TTC549 (cell line): ENCODE measurements around the gene LCK.
"Not testable (repeated sequence)": the region's sequence is repeated elsewhere in the genome, so short reads cannot be mapped to it uniquely, and the experiment has no call there.

ENCODE experiments used
- FAIRE-seq: peaks from 2 replicates; lab custom pipeline; 2012; peaks lifted over from hg19 to GRCh38; lab: Jason Lieb, UNC

Gene LCK

GRCh38 chr1:32240140-32240951 is 10.7 kb upstream of the LCK start:
- no peak for FAIRE-seq

GRCh38 chr1:32241001-32241763 is 9.9 kb upstream of the LCK start:
- FAIRE-seq, result no peak

- FAIRE-seq, result no peak
These were observed 8.7 kb upstream of the LCK start for GRCh38 chr1:32242341-32242851.

GRCh38 chr1:32246888-32247273 is 4.2 kb upstream of the LCK start, which contains the start of gene FAM167B:
Gene FAM167B, plus strand, starts transcription at chr1:32247222. Its CDS starts 200 bp downstream, at chr1:32247422.
- FAIRE-seq, result no peak

GRCh38 chr1:32247452-32247851 is 3.6 kb upstream of the LCK start:
- no peak for FAIRE-seq

- FAIRE-seq, result no peak
These were observed 2.8 kb upstream of the LCK start for GRCh38 chr1:32247983-32248889.

- no peak for FAIRE-seq
These were observed 1.1 kb upstream of the LCK start for GRCh38 chr1:32249831-32250525.

GRCh38 chr1:32255072-32256071 is 4.3 kb downstream of the LCK start:
- FAIRE-seq, result no peak

- FAIRE-seq, result no peak
These were observed 5.6 kb downstream of the LCK start for GRCh38 chr1:32256473-32257226.

- FAIRE-seq, result no peak
These were observed 6.1 kb downstream of the LCK start for GRCh38 chr1:32257227-32257508.

GRCh38 chr1:32263236-32263593 is 12.2 kb downstream of the LCK start:
- not testable (repeated sequence) for FAIRE-seq

GRCh38 chr1:32263744-32264143 is 12.7 kb downstream of the LCK start:
- FAIRE-seq, result no peak

- no peak for FAIRE-seq
These were observed 14.8 kb downstream of the LCK start for GRCh38 chr1:32265846-32266245.

- FAIRE-seq, result no peak
These were observed 16.0 kb downstream of the LCK start for GRCh38 chr1:32266921-32267591.

- no peak for FAIRE-seq
These were observed 18.7 kb downstream of the LCK start for GRCh38 chr1:32269744-32270143.

- no peak for FAIRE-seq
These were observed 21.7 kb downstream of the LCK start for GRCh38 chr1:32272557-32273390.

- FAIRE-seq, result no peak
These were observed 22.5 kb downstream of the LCK start for GRCh38 chr1:32273391-32274208.
